Left renal pelvis (tissue), 4 donors: Measurements from ENCODE around the gene KPNA4. TPM values are rescaled to one million over a fixed set of nuclear protein-coding genes. Genes with fewer than 3 reads are reported as not detected.
"Not testable (repeated sequence)": the region's sequence is repeated elsewhere in the genome, so short reads cannot be mapped to it uniquely, and the experiment has no call there.

Experiments used
- DNase-seq, 4 donors: peaks; one replicate each; pipeline ENCODE4 v3.0.0-alpha.2; 2013; ENCODE audit warnings: low read depth in 4 of 4, low spot score in 3 of 4
- polyA plus RNA-seq, 4 donors: library from polyadenylated mRNA; unstranded; fragments of 120-200 nt; gene quantifications; one replicate each; pipeline ENCODE4 v1.2.1, GENCODE V29; 2013; ENCODE audit not compliant: insufficient read length in 4 of 4

Gene KPNA4, protein sequence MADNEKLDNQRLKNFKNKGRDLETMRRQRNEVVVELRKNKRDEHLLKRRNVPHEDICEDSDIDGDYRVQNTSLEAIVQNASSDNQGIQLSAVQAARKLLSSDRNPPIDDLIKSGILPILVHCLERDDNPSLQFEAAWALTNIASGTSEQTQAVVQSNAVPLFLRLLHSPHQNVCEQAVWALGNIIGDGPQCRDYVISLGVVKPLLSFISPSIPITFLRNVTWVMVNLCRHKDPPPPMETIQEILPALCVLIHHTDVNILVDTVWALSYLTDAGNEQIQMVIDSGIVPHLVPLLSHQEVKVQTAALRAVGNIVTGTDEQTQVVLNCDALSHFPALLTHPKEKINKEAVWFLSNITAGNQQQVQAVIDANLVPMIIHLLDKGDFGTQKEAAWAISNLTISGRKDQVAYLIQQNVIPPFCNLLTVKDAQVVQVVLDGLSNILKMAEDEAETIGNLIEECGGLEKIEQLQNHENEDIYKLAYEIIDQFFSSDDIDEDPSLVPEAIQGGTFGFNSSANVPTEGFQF
- 10 to 100 TPM; 63.5 to 89.7 (median 77.3) TPM for polyA plus RNA-seq

DNA sequence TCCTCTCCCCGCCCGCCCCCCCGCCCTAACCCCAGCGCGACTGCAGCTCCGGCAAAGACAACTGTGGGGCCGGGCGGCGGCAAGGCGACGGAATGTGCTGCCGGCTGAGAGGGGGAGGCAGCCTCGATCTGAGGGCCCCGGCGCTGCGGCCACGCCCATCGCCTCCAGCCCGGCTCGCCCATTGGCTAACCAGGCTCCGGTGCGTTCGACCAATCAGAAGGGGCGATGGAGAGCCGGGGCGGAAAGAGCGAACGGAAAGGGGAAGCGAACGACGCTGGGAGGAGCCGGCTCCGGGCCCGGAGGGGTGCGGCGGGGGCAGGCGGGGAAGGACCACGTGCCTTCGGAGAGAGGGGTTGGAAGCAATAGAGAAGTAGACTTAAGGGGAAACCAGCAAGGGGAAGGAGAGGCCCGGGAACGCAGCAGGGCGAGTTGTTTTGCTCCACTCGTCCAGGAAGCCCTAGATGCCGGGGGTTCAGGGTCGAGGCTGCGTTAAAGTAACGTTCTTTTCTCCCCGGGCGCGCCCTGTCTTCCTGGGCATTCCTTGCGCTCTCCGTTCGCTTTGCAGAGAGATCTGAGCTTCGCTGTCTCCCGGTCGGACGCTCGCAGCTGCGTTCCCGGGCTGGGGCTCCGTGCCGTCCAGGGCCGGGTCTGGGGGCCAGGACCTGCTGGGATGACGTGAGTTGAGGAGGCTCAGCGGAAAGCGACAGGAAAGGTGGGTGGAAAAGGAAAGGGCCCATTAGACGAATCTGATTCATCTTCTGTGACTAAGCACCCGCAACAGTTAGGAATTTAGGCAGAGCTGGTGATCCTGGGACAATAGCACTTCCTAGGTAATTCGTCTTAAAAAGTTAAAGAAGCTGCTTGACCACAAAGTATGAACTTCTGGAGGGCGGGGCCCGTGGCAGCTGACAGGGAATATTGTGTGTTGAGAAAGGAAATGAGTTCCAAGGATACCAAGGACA is at the start of gene KPNA4:
TSS of gene KPNA4 (minus strand) at position 130 of the 962 bp plus-strand sequence. CDS start 289 bp downstream, outside the sequence.
- DNase-seq, result peak; percentile 88 to 95 (median 94)

DNA sequence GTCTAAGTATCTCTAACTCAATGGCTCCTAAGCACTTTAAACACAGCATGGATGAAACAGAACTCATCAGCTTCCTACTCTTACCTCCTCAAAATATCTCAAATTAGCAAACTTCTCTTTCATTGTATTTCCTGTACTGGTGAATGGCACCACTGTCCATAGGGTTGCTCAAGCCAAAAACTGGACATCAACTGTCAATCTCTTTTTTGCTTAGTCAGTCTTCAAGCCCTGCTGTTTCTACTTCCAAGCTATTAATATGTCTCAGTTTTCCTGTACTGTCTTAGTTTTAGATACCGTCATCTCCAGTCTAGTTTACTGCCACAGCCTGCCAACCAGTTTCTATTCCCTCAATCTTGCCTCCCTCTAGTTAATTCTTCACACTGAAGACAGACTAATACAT is 48.3 kb upstream of the KPNA4 start:
- DNase-seq, result no peak

DNA sequence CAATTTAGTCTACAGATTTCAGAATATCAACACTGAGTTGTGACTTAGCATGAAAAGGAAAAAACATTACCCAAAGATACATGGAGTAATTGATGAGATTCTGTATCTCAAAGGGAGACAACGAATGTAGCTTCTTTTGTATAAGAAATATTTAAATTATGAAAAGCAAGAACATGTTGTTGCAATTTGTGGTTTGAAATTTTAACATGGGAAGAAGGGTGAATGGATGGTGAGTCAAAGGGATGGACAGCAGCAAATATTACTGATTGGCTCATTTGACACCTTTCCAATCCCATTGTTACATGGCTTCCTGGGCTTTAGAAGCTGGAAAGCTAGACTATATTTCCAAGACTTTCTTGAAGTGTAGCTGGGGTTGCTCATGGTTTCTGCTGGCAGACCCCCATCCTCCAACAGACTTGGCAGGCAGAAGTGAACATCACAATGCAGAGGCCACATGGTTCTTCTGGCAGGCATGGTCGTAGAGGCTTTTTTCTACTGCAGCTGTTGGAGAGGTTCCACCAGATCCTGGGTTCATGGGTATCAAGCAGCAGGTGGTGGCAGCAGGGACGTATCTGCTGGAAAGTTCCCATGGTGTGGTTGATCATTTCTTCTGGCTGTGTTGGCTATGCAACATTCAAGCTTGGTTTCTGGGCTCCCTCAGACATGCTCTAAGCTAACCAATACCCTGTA is 47.2 kb upstream of the KPNA4 start:
- no peak for DNase-seq

DNA sequence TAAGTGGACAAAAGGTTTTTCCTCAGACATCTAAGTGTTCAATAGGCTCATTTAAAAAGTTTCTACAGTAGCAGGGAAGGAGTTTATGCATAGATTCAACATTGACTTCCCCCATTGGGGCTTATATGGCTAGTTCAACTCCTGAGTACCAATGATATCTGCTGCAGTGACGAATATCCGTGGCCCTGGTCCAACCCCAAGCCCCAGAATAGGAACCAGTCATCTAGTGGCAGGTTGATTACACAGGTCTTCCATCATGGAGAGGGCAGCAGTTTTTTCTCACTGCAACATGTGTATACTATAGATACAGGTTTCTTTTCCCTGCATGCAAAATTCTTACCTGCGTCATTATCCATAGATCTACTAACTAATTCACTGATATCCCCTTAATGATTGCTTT is 45.8 kb upstream of the KPNA4 start:
- no peak for DNase-seq

DNA sequence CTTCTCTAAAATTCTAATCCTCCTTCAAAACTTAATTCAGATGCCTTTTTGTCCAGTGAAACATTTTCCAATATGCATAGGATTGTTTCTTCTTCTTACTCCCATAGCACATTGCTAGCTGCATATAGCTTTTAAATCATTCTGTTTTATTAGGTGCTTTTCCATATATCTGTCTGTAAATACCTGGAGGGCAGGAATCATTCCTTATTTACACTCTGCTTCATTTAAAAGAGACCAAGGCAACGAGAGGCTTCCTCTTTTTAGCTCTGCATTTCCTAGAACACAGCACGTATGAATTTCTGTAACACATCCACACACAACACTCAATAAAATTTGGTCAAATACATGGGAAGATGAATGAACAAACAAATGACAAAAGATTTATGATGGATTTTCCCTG is 43.5 kb upstream of the KPNA4 start:
- no peak for DNase-seq

DNA sequence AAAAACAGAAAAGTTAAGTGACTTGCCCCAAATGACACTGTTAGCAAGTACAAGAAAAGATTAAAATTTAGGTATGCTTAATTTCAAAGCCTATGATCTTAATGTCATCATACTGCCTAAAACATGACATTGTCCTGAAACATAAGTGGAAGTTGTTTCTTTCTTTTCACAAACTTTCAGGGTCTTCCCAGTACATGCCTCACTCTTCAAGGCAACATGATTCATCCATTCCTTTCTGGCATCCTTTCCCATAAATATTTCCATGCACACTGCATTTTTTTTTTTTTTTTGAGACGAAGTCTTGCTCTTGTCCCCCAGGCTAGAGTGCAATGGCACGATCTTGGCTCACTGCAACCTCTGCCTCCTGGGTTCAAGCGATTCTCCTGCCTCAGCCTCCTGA is 42.5 kb upstream of the KPNA4 start:
- no peak for DNase-seq

DNA sequence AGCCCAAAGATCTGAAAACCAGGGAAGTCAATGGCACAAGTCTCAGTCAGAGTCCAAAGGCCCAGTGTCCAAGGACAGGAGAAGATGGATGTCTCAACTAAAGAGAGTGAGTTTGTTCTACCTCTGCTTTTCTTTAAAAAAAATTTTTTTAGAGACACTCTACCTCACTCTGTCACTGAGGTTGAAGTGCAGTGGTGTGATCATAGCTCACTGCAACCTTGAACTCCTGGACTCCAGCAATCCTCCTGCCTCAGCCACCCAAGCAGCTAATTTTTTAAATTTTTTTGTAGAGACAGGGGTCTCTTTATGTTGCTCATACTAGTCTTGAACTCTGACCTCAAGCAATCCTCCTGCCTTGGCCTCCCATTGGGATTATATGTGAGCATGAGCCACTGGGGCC is 39.9 kb upstream of the KPNA4 start:
- DNase-seq, result no peak

DNA sequence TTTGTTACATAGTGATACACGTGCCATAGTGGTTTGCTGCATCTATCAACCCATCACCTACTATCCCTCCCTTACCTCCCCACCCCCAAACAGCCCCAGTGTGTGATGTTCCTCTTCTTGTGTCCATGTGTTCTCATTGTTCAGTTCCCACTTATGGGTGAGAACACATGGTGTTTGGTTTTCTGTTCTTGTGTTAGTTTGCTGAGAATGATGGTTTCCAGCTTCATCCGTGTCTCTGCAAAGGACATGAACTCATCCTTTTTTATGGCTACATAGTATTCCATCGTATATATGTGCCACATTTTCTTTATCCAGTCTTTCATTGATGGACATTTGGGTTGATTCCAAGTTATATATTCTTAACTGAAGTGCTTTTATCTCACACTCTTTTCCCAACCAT is 38.5 kb upstream of the KPNA4 start:
- DNase-seq, result not testable (repeated sequence)

DNA sequence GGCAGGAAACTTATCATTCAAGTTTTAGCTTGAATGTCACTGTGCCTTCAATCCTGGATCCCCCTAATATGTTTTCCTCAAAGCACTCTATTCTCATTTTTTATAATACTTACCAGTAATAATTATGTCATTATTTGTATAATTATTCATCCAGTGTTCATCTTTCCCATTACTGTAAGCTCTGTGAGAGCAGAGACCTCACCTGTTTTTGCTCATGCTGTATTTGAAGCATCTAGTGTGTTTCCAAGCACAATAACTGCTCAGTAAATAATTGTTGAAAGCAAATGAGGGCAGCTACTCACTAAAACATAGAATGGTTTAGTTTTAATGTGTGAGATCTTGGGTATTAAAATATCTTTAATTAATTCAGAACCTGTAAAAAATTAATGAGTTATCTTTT is 36.9 kb upstream of the KPNA4 start:
- DNase-seq, result no peak

DNA sequence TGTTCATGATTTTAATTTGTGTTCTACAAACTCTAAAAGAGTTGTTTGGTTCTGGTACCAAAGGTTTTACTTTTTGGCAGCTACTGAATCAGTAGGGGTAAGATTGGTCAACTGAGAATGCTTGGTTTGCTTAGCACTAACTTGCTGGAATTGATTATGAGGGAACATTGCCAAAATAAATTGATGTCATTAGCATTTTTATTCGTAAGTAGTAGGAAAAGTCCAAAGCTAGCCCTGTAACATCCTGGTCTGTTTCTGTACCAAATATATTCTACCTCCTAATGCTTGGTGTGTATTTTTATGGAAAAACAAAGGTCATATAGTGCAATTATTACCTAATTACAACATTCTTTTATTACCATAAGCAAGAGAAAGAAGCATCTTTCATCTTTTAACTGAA is 35.9 kb upstream of the KPNA4 start:
- no peak for DNase-seq

DNA sequence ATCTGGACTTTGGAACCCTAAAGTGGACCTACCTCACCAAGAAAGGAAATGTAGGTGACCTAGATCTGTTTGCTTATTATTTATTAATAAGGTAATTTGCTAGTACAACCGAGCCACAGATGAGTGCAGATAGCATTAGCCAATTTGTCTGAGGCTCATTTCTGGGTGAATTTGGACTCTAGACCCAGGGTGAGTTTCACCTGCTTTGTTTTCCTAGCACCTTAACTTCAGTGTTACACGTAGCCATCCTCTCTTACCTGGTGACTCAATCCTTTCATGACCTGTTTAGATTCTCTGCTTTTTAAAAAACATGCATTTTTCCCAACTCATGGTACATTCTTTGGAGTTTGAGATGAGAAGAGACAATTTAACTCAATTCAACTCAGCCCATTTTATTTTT is 33.5 kb upstream of the KPNA4 start:
- no peak for DNase-seq

DNA sequence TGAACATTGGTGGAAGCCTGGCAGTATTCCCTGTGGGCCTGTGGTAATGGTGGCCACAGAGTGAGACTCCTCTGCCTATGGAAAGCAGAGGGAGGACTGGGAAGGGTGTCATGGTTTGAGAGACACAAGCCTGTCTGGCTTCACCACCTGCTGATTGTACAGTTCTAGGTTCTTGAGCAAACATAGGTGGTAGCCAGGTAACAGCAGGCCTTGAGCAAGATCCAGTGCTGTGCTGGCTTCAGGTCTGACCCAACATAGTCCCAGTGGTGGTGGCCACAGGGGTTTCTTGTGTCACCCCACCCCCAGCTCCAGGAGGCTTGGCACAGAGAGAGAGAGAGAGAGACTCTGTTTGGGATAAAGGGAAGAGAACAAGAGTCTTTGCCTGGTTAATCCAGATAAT is 22.7 kb upstream of the KPNA4 start:
- DNase-seq, result no peak

DNA sequence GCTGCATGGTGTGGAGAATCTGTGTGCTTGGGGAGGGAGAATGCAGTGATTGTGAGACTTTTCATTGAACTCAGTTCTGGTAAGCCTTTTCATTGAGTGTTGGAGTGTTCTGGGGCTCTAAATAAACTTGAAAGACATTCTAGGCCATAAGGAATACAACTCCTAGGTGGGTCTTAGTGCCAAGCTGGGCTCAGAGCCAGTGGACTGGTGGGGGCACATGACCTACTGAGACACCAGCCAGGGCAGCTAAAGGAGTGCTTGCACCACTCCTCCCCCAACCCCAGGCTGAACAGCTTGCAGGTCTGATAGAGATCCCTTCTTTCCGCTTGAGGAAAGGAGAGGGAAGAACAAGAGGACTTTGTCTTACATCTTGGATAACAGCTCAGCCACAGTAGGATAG is 21.7 kb upstream of the KPNA4 start:
- no peak for DNase-seq

DNA sequence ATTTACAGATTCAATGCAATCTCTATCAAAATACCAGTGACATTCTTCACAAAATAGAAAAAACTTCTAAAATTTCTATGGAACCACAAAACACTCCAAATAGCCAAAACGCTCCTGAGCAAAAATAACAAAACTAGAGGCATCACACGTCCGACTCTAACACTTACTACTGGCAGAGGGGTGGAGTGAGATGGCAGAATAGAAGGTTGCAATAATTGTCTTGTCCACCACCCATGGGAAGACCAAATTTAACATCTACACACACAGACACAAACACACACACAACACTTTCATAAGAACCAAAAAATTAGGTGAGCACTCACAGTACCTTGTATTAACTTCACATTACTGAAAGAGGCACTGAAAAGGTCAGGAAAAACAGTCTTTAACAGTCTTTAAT is 21.3 kb upstream of the KPNA4 start:
- DNase-seq, result no peak

DNA sequence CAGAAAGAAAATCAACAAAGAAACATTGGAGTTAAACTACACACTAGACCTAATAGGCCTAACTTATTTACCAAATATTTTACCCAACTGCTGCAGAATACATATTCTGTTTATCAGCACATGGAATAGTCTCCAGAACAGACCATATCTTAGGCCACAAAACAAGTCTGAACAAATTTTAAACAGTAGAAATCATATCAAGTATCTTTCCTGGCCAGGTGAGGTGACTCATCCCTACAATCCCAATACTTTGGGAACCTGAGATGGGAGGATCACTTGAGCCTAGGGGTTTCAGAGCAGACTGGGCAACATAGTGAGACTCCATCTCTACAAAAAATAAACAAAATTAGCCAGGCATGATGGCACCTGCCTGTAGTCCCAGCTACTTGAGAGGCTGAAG is 18.1 kb upstream of the KPNA4 start:
- DNase-seq, result no peak

DNA sequence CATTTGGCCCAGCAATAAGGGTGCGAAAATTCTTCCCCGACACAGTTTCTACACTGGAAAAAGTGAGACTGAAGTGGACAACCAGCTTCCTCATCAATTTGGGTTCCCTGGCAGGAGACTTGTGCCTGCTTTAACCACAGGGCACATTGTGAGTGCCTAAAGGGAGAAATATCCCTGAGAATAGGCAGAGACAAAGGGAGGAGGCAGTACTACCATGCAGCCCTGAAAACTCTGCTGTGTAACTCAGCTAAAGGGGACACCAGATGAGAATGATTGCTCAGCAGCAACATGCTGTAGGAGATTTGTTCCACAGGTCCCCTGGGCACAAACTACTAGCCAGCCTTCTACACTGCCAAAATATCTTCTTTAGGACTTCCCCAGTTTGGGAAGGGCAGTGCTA is 15.6 kb upstream of the KPNA4 start:
- no peak for DNase-seq

DNA sequence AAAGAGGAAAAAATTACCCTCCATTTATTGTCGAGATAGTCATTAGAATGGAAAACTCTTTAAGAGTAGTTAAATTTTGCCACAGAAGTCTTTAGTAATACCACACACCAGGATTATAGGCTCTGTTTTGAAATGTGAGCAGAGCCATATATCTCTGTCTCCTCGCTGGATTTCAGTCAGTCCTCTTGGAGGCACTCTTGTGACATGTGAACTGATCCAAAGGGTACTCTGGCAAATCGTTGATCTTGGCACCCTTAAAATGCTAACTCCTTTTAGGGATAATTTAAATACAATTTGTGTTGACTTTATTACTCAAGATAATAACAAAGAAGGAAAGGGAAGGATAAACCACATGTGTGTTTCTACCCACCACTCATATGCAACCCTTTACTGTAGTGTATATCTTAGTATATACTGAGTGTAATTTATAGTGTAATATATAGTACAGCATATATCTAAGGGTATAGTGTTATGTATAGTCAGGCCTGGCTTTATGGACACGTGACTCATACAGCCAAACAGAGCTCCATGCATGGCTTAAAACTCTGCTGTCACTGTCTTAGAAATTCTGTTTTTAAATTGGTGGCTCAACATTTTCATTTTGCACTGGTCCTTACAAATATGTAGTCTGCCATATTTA is 12.3 kb upstream of the KPNA4 start:
- DNase-seq, result no peak

DNA sequence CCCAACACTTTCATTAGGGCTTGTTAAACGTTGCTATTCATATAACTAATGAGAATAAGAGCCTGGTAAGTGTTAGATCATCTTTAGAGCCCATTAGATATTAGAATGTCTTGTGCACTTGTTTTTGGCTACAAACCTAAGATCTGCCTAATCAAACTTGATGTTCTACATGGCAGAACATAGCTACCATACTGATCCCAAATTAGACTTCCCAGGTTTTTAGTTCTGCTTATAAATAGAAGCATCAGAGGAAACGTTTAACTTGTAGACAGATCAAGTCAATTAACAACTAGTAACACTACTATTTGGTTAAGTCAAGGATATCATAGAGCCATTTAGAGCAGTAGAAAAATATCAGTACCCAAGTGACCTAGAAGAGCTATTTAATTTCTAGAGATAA is 11.7 kb upstream of the KPNA4 start:
- no peak for DNase-seq

DNA sequence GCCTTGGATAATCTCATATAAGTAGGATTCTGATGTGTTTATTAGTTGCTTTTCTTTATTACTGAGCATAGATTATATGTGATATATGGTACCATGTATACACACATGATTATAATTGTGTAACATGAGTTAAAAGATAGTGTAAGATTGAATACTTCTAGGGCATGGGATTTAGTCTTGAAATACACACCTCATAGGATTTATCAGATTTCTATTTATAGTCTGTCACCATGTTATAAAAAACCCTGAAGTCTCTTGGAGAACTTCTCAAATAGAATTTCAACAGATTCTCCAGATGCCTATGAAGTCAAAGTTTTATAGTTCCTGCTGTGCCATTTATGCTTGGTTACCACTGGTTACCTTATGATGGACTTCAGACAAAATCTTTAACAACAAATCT is 11.2 kb upstream of the KPNA4 start:
- DNase-seq, result no peak

DNA sequence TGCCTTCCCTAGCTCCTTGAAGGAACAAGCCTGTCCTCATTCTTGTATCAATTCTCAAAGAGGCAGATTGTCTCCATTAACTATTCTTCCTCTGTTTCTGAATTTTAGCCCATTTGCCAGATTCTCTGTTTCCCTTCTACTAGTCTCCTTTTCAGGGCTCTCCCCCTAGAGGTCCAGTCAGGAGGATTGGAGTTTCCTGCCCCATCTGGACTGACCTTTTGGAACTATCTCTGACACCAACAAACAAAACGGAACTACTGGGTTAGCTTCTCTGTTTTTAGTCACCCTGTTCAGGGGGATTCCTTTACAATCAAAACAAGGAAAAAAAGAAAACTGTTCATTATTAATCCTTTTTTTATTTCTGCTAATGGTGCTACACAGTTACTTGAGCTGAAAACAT is 10.2 kb upstream of the KPNA4 start:
- no peak for DNase-seq
